NCI-H2196 (cell line): ENCODE data around the gene ADAMTS2.

ENCODE experiments used
- DNase-seq: peaks from one replicate; lab custom pipeline; 2025; ENCODE audit not compliant: unreplicated experiment; lab: John Stamatoyannopoulos, UW

ADAMTS2 gene

DNA sequence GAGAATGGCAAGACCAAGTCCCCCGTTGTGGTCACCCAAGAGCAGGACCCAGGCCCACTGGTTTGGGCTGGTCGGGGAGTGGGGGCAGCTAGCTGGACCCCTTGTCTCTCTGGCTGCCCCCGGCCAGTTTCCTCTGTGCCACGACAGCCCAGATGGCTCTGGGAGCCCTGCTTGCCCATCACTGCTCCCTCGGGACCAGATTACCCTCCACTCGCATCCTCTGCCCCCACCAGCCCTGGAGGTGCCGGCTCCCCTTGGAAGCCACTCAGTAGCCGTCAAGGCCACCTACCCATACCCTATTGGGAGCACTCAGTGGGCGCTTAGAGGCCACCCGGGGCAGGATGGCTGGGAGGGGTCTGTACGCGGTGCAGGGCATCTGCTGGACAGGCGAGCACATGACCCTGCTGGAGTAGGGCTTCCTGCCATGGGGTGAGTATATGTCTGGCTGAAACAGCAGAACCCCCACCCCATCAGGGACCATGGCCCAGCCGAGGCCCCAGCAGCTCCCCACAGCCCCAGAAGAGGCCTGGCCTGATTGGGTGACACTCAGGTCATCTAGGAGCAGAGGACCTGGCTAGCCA, 215.1 kb downstream of the ADAMTS2 start:
- DNase-seq = no peak

DNA sequence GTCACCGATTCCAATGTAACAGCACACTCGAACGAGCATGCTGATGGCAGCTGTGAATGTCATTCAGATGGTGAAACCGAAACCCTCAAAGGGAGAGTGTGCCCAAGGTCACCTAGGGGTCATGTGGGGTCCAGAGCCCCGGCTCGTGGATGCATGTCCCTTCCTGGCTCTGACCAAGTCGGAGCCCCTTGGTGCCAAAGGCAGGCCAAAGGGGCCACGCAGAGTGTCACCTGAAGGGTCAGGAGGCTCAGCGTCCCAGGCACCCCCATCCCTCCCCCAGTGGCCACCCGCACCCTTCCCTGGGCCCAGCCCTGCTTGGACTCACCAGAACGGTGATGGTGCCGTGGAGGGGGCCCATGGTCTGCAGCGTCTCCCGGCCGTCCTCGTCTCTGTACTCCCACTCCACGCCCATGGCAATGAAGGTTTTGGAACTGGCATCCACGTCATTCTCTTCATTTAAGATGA, 215.6 kb downstream of the ADAMTS2 start:
- no peak for DNase-seq

GRCh38 chr5:179128976-179129375, 216.3 kb downstream of the ADAMTS2 start:
- DNase-seq = no peak

DNA sequence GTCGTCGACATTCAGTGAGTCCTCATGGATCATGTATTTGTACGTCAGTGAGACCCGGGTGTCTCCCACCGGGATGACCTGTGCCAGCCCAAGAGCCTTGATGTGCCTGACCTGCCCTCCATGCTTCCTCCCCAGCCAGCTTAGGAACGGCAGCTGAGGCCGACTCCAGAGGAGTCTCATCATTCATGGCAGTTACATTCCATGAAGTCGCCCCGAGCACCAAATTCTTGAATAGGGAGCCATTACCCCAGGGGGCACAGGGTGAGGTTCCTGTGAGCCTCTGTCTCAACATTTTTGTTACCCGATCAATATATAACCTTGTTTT, 217.3 kb downstream of the ADAMTS2 start:
- no peak for DNase-seq

DNA sequence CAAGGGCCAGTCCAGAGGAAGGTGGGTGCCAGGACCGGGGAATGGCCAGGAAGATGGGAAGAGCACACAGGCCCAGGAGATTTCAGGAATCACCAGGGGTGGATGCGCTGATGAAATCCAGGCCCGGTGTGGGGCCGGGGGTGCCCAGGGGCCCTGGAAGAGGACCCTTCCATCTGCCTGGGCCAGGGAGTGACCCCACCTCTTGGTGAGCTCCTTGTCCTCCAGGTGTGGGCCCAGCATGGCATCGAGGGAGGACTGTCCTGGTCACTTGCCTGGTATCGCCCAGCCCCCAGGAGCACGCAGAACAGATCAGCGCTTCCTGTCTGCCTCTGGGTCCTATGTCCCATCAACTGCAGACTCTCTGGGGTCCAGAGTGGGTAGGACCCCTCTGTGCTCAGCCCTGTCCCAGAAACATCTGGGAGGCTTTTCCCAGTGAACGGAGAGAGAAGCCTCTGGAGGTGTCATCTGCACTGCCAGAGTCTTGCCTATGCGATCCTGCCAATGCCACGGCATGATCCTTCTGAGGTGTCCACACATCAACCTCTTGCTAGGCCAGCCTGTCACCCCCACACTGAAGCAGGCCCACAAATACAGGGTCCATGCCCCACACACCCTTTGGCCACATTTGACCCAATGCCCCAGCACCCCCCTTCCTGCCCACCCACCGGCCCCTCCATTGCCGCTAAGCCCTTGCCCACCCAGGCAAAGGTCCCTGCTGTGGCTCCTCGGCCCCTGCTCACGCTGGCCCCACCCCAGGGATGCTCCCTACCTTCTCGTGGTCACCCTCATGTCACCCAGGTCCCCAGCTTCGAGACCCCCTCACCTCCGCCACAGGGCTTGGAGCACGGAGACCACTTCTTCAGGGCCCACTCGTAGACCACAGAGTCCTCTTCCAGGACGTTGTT, 217.9 kb downstream of the ADAMTS2 start:
- DNase-seq = no peak

GRCh38 chr5:179126506-179126991, 218.7 kb downstream of the ADAMTS2 start:
- DNase-seq = no peak

DNA sequence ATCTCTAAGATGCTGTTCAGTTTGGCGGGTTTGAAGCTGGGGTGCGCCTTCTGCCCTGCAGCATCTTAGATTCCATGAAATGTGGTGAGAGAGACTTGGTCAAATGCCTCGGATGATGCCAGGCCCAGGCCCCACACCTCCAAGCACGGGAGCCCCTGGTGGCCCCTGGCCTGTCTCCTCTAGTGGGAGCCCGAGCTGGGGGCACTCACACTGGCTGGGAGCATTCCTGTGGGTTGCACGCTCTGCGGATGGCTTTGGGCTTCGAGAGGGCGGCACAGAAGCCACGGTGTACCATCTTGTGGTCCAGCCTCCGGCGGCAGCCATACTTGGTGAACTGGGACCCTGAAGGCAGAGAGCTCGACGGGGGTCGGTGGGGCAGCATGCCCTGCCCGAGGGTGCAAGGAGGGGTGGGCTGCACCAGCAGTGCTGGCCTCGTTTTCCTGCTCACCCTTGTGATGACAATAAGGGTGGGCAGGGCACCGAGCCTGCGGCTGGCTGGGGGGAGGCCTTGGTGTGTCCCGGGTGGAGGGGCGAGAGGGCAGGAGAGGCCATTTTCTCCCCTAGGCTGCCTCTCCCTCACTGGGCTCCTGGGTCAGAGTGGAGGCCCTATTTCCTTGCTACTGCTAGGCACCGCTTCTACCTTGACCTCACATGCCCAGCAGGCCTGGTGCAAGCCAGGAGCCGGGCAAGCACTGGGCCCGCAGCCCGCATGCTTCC, 219.3 kb downstream of the ADAMTS2 start:
- no peak for DNase-seq

GRCh38 chr5:179124853-179125788, 220.1 kb downstream of the ADAMTS2 start:
- no peak for DNase-seq

- no peak for DNase-seq
These were observed 220.9 kb downstream of the ADAMTS2 start for GRCh38 chr5:179124273-179124852.

- no peak for DNase-seq
These were observed 221.6 kb downstream of the ADAMTS2 start for GRCh38 chr5:179123491-179124272.

GRCh38 chr5:179123109-179123426, 222.2 kb downstream of the ADAMTS2 start:
- no peak for DNase-seq

DNA sequence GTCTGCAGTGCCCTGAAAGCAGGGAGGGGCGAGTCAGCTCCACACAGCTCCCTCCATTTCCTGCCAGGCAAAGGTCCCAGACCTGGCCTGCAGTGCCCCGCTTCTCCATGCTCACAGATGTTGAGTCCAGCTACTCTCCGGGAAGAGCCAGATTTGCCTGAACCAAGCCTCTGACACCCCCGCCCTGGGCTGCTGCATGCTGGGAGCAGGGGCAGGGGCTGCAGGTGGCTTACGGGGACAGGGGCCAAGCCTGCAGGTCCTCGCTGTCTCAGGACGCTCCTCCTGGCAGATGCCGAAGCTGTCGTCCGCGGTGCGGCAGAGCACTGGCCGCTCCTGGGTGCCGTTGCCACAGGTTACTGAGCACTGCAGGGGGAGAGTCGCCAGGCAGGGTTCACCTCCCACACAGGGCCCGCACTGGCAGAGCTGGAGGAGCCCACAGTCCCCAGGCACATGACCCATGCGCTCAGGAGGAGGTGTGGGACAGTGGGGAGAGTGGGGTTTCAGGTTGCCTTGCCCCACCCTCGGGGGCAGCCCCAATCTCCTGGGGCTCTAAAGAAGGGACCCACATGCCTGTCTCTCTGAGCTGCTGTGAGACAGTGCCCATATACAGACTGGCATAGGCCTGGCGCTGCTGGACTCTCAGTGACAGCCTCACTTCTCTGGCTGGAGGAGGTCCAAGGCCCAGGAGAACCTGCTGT, 222.7 kb downstream of the ADAMTS2 start:
- DNase-seq = no peak

- no peak for DNase-seq
These were observed 223.6 kb downstream of the ADAMTS2 start for GRCh38 chr5:179121667-179122111.

- DNase-seq = no peak
These were observed 224.2 kb downstream of the ADAMTS2 start for GRCh38 chr5:179120951-179121666.

DNA sequence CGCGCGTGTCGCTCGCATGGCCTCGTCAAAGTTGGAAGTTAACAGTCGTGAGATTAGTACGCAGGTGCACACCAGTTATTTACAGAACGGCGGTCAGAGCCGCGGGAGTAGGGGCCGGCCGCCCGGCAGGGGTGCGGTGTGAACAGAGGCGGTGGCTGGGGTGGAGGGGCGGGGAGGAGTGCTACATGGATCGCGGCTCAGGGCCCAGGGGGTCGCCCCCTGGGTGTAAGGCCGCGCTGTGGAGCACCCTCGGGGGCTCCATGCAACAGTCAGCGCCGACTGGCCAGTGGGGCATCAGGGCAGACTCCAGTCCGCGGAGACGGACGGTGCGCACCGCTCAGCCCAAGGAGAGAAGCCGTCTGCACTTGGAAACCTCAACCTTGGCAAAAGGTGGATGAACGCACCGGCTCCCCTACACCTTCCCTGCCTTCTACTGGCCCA, 224.8 kb downstream of the ADAMTS2 start:
- DNase-seq = no peak

GRCh38 chr5:179119415-179120170, 225.7 kb downstream of the ADAMTS2 start:
- no peak for DNase-seq

DNA sequence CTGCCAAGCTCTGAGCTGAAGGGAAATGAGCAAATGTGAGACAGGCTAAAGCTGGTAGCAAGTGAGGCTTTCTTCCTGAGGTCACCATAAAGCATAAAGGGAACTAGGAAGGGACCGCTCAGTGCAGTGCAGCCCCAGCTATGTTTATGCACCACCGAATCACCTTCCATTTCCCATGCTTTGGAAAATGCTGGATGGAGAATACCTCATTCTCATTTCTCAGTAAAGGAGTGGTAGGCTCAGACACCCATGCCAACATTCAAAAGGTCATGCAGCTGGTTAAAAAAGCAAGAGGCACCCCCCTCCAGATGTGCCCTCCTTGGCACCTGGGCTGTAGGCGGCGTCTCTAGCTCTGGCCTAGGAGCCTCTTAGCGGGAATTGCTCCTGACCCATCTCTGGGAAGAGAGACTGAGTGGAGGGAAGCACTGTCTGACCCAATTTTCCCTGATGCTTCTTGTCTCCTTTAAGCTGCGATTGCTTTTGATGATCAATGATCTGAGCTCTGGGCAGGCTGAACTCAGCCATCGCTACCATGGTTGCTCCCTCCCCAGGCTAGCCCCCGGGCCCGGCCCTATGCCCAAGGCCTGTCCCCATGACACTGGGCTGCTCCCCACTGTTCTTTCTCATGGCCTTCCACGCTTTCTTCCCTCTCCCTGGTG, 226.4 kb downstream of the ADAMTS2 start:
- no peak for DNase-seq
